NCI-H82 (cell line): ENCODE data around the gene KREMEN1.
A peak's percentile ranks its signal among the peaks of the same experiment; 100 is the strongest.

ENCODE experiments used
- DNase-seq: peaks from one replicate; lab custom pipeline; 2025; lab: John Stamatoyannopoulos, UW

KREMEN1 gene

GRCh38 chr22:29106839-29107238 lies 34.0 kb downstream of the KREMEN1 start:
- DNase-seq: peak; percentile 79

GRCh38 chr22:29108137-29108536 lies 35.3 kb downstream of the KREMEN1 start:
- DNase-seq: no peak

GRCh38 chr22:29109822-29110221 lies 37.0 kb downstream of the KREMEN1 start:
- DNase-seq: no peak

GRCh38 chr22:29110946-29111345 lies 38.1 kb downstream of the KREMEN1 start:
- DNase-seq: no peak

GRCh38 chr22:29112121-29112520 lies 39.3 kb downstream of the KREMEN1 start:
- DNase-seq: peak; percentile 32

GRCh38 chr22:29112681-29113080 lies 39.8 kb downstream of the KREMEN1 start:
- no peak for DNase-seq

- no peak for DNase-seq
Measured at GRCh38 chr22:29113319-29113718, 40.5 kb downstream of the KREMEN1 start.

GRCh38 chr22:29114392-29114791 lies 41.6 kb downstream of the KREMEN1 start:
- no peak for DNase-seq

GRCh38 chr22:29115682-29116288 lies 43.0 kb downstream of the KREMEN1 start:
- DNase-seq: no peak

- DNase-seq: no peak
Measured at GRCh38 chr22:29116397-29117123, 43.7 kb downstream of the KREMEN1 start.

- no peak for DNase-seq
Measured at GRCh38 chr22:29117799-29118477, 45.1 kb downstream of the KREMEN1 start.

GRCh38 chr22:29120098-29120912 lies 47.5 kb downstream of the KREMEN1 start:
- DNase-seq: peak; percentile 10

- DNase-seq: no peak
Measured at GRCh38 chr22:29121124-29121523, 48.3 kb downstream of the KREMEN1 start.

GRCh38 chr22:29122041-29122440 lies 49.2 kb downstream of the KREMEN1 start:
- DNase-seq: no peak

- DNase-seq: no peak
Measured at GRCh38 chr22:29124777-29125442, 52.1 kb downstream of the KREMEN1 start.

- DNase-seq: no peak
Measured at GRCh38 chr22:29125443-29125778, 52.6 kb downstream of the KREMEN1 start.

GRCh38 chr22:29125844-29126243 lies 53.0 kb downstream of the KREMEN1 start:
- DNase-seq: no peak

GRCh38 chr22:29126670-29127395 lies 54.0 kb downstream of the KREMEN1 start:
- no peak for DNase-seq

- DNase-seq: peak; percentile 38
Measured at GRCh38 chr22:29128891-29129807, 56.3 kb downstream of the KREMEN1 start.

GRCh38 chr22:29129808-29130140 lies 56.9 kb downstream of the KREMEN1 start:
- DNase-seq: no peak
